ENCODE results near the gene CHST11. TPM values are rescaled to one million over a fixed set of nuclear protein-coding genes. Genes with fewer than 3 reads are reported as not detected.

The CHST11 gene
- polyA plus RNA-seq, 1 donor (not counting 4 experiments of a cell fraction or from before 2014, with no cell fraction given): 11.9 TPM

GRCh38 chr12:104450700-104451099, 6.0 kb upstream of the CHST11 start:
- TF ChIP-seq CTCF (optimal IDR thresholded peaks at IDR 0.05 in 1 of 3, IDR thresholded peaks at IDR 0.05 in 1 of 3, conservative IDR thresholded peaks at IDR 0.05 in 1 of 3; ENCODE audit: extremely low read depth in 1 of 3, insufficient read depth in 2 of 3, low read length in 3 of 3) (no peak), EZH2 (IDR thresholded peaks at IDR 0.05; ENCODE audit: low read length) (no peak)
- no peaks in the 10 kb centered on the region for H4K20me1 ChIP-seq (ENCODE audit: control insufficient read depth, extremely low read depth, insufficient read depth, low read length)
- no peaks in the 10 kb centered on the region for H3K36me3 ChIP-seq (ENCODE audit: control insufficient read depth in 2 of 2, extremely low read depth in 1 of 2, insufficient read depth in 2 of 2, low read length in 2 of 2)
- H3K9ac ChIP-seq (ENCODE audit: control insufficient read depth, extremely low read depth, insufficient read depth, low read length): no peak overlapping the region
- no peak for DNase-seq (ENCODE audit: low read depth, low spot score)
- no peaks in the 10 kb centered on the region for H3K9me3 ChIP-seq (ENCODE audit: control insufficient read depth, low read depth, low read length)
- H3K4me1 ChIP-seq (ENCODE audit: control insufficient read depth, extremely low read depth, insufficient read depth, low read length): peaks cover 14% of the 10 kb centered on the region
- H3K79me2 ChIP-seq (ENCODE audit: control insufficient read depth, insufficient read depth, low read length): no peaks in the 10 kb centered on the region
- H3K4me2 ChIP-seq (ENCODE audit: control insufficient read depth, extremely low read depth, insufficient read depth, low read depth, low read length): no peak overlapping the region
- no peak for FAIRE-seq
- H3K27ac ChIP-seq (ENCODE audit: control insufficient read depth, insufficient read depth, low read length): no peak overlapping the region
- dilution Hi-C loops (cut with MboI; ENCODE audit: extremely low pct_ligation_motif_present, low sequenced_read_pairs): no loop called here
- no peak overlapping the region for H2AFZ ChIP-seq (ENCODE audit: control insufficient read depth, low read length)
- H3K27me3 ChIP-seq (ENCODE audit: control insufficient read depth, extremely low read depth, insufficient read depth, low read length): no peaks in the 10 kb centered on the region
- no peak overlapping the region for H3K4me3 ChIP-seq (ENCODE audit: control insufficient read depth in 2 of 3, extremely low read depth in 1 of 3, insufficient read depth in 2 of 3, low read depth in 1 of 3, low read length in 3 of 3)
- no peaks in the 10 kb centered on the region for H3K9me1 ChIP-seq (ENCODE audit: control insufficient read depth, extremely low read depth, insufficient read depth, low read length)

GRCh38 chr12:104452087-104452486, 4.7 kb upstream of the CHST11 start:
- Histone ChIP-seq H2AFZ (ENCODE audit: control insufficient read depth, low read length) (no peak overlapping the region), H3K4me1 (ENCODE audit: control insufficient read depth, extremely low read depth, insufficient read depth, low read length) (peaks cover 20% of the 10 kb centered on the region), H3K9me3 (ENCODE audit: control insufficient read depth, low read depth, low read length) (no peaks in the 10 kb centered on the region), H3K9me1 (ENCODE audit: control insufficient read depth, extremely low read depth, insufficient read depth, low read length) (no peaks in the 10 kb centered on the region), H3K79me2 (ENCODE audit: control insufficient read depth, insufficient read depth, low read length) (peaks cover 1% of the 10 kb centered on the region), H4K20me1 (ENCODE audit: control insufficient read depth, extremely low read depth, insufficient read depth, low read length) (no peaks in the 10 kb centered on the region), H3K4me2 (ENCODE audit: control insufficient read depth, extremely low read depth, insufficient read depth, low read depth, low read length) (no peak overlapping the region), H3K36me3 (ENCODE audit: control insufficient read depth in 2 of 2, extremely low read depth in 1 of 2, insufficient read depth in 2 of 2, low read length in 2 of 2) (no peaks in the 10 kb centered on the region), H3K27ac (ENCODE audit: control insufficient read depth, insufficient read depth, low read length) (no peak overlapping the region), H3K4me3 (ENCODE audit: control insufficient read depth in 2 of 3, extremely low read depth in 1 of 3, insufficient read depth in 2 of 3, low read depth in 1 of 3, low read length in 3 of 3) (no peak overlapping the region), H3K27me3 (ENCODE audit: control insufficient read depth, extremely low read depth, insufficient read depth, low read length) (no peaks in the 10 kb centered on the region), H3K9ac (ENCODE audit: control insufficient read depth, extremely low read depth, insufficient read depth, low read length) (no peak overlapping the region)
- dilution Hi-C loops (cut with MboI; ENCODE audit: extremely low pct_ligation_motif_present, low sequenced_read_pairs): no loop called here
- TF ChIP-seq CTCF (optimal IDR thresholded peaks at IDR 0.05 in 1 of 3, IDR thresholded peaks at IDR 0.05 in 1 of 3, conservative IDR thresholded peaks at IDR 0.05 in 1 of 3; ENCODE audit: extremely low read depth in 1 of 3, insufficient read depth in 2 of 3, low read length in 3 of 3) (no peak), EZH2 (IDR thresholded peaks at IDR 0.05; ENCODE audit: low read length) (no peak)
- DNase-seq (ENCODE audit: low read depth, low spot score) (no peak), FAIRE-seq (no peak)
